T-cell (primary cell): ENCODE data around the gene PPL. TPM values are rescaled to one million over a fixed set of nuclear protein-coding genes. Genes with fewer than 3 reads are reported as not detected.

Experiments
- ATAC-seq, 4 experiments: fragments of 200-7000 bp in 3 of 4; fragments of 150-1000 bp in 1 of 4; cut with Tn5 transposase; replicated peaks in 1 of 4; 1 replicate in 3 of 4; 2 replicates in 1 of 4; pipeline ENCODE4 v1.10.0; 2021; ENCODE audit warnings: moderate library complexity in 3 of 4, mild to moderate bottlenecking in 2 of 4, moderate number of reproducible peaks in 1 of 4
- CTCF ChIA-PET, 2 donors: fragments of 300-600 bp; sonication (Branson Sonifier 250); formaldehyde crosslinking; loops; one replicate each; lab custom pipeline; 2022; ENCODE audit warnings: antibody characterized with exemption in 2 of 2; lab: Charles Lee
- POLR2A ChIA-PET, 2 donors: fragments of 300-600 bp; sonication (Branson Sonifier 250); formaldehyde crosslinking; loops; one replicate each; lab custom pipeline; 2022; ENCODE audit warnings: antibody characterized with exemption in 2 of 2; lab: Charles Lee
- DNase-seq, 35 experiments: peaks; one replicate each; pipeline versions ENCODE4 v3.0.0 to v3.0.0-alpha.2; 2013 to 2023
- H3K27ac ChIP-seq: one replicate; pipeline ENCODE4 v1.5.1; 2013; ENCODE audit warnings: low read length
- H3K27me3 ChIP-seq, 2 experiments: replicated peaks in 1 of 2; 1 replicate in 1 of 2; 2 replicates in 1 of 2; pipeline versions ENCODE4 v1.6.1 to v1.7.0; 2013; ENCODE audit warnings: low read length in 1 of 2, mixed read lengths in 1 of 2; ENCODE audit not compliant: control insufficient read depth in 2 of 2, insufficient read depth in 2 of 2; ENCODE audit errors: extremely low read depth in 1 of 2
- H3K36me3 ChIP-seq, 2 donors: 1 replicate in 1 of 2; 2 replicates in 1 of 2; pipeline versions ENCODE4 v1.6.1 to v1.7.0; 2013; ENCODE audit warnings: low read length in 1 of 2; ENCODE audit not compliant: control insufficient read depth in 2 of 2, insufficient read depth in 1 of 2; ENCODE audit errors: extremely low read depth in 1 of 2
- H3K4me1 ChIP-seq, 2 experiments: 1 replicate in 1 of 2; 2 replicates in 1 of 2; pipeline versions ENCODE4 v1.6.1 to v1.7.0; 2013; ENCODE audit warnings: low read length in 2 of 2, mixed read lengths in 1 of 2; ENCODE audit not compliant: insufficient read depth in 2 of 2, control insufficient read depth in 1 of 2; ENCODE audit errors: extremely low read depth in 1 of 2
- H3K4me3 ChIP-seq, 2 donors: 1 replicate in 1 of 2; 2 replicates in 1 of 2; pipeline versions ENCODE4 v1.5.1 to v1.7.0; 2013; ENCODE audit warnings: mild to moderate bottlenecking in 2 of 2, low read length in 1 of 2, moderate library complexity in 1 of 2; ENCODE audit not compliant: control insufficient read depth in 1 of 2; ENCODE audit errors: extremely low read depth in 1 of 2
- H3K9me3 ChIP-seq: 2 replicates; pipeline ENCODE4 v1.7.0; 2013
- H3K27ac Mint-ChIP-seq, 2 donors: one replicate each; pipeline ENCODE4 v1.8.0; 2020 to 2021; ENCODE audit warnings: mild to moderate bottlenecking in 2 of 2, mixed read lengths in 2 of 2
- H3K27me3 Mint-ChIP-seq, 2 donors: one replicate each; pipeline ENCODE4 v1.8.0; 2021 to 2022; ENCODE audit warnings: mixed read lengths in 2 of 2
- H3K36me3 Mint-ChIP-seq: one replicate; pipeline ENCODE4 v1.8.0; 2021; ENCODE audit warnings: mixed read lengths
- H3K4me1 Mint-ChIP-seq, 3 donors: one replicate each; pipeline ENCODE4 v1.8.0; 2020 to 2022; ENCODE audit warnings: mixed read lengths in 3 of 3, mild to moderate bottlenecking in 1 of 3
- H3K4me3 Mint-ChIP-seq, 3 donors: one replicate each; pipeline ENCODE4 v1.8.0; 2020 to 2022; ENCODE audit warnings: mild to moderate bottlenecking in 3 of 3, mixed read lengths in 3 of 3, moderate library complexity in 3 of 3
- H3K9me3 Mint-ChIP-seq, 3 donors: one replicate each; pipeline ENCODE4 v1.8.0; 2020 to 2022; ENCODE audit warnings: mixed read lengths in 3 of 3
- WGBS: methylation state at CpG from one replicate; pipeline ENCODE4 v1.1.5; 2013; ENCODE audit warnings: missing lambda C conversion rate; ENCODE audit not compliant: insufficient coverage; 5-methylcytosine and 5-hydroxymethylcytosine counted together
- total RNA-seq, 35 experiments: library from RNA in 6 of 35; stranded (reverse) in 6 of 35; fragments of 120-200 nt in 1 of 35; gene quantifications; one replicate each; pipeline versions ENCODE4 v1.2.1 to v1.2.4 and lab custom pipeline; 2013 to 2026

PPL gene
- total RNA-seq, 5 donors from 2014 or later (not counting 1 experiment from before 2014, with no cell fraction given): 0.10 to 0.32 (median 0.12) TPM; not detected in 2

DNA sequence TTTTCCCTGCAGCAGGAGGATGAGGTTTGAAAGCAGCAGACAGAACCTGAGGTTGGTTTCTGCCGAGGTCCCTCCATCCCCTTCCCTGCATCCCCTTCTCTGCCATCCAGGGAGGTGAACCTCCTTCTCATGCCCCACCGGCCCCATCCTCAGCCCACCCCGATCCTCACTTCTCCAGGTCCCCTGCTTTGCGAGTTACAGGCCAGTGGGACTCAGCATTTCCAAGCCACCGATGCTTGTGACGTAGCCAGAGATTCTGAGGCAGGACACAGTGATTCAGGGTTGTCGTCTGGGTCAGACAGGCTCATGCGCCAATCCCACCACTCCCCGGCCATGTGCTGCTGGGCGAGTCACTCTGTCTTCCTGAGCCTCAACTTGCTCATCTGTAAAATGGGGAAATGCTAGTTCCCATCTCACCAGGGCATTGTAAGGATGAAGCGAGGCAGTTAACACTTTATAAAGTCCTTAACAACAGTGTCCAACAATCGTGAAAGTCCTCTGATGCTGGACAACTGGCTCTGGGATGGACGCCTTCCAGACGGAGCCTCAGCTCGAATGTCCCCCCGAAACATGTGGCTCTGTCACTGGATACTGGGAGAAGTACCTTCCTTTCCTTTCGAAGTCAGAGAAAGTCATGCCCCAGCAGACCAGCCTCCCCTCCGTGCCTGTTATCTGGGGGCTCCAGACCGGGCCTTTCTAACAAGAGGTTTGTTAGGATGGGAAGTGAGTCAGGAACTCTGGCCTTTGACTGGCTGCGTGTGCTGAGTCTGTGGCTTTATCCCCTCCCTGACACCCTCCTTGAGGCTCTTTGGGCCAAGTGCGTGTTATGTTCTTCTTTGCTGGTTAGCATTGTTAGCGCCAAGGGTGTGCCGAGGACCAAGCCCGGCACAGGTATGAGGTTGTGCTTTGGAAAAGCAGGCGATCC is 43.0 kb upstream of the PPL start:
- Mint-ChIP-seq H3K27ac (no peak overlapping the region), H3K9me3 (peaks cover 0 to 5% (median 0%) of the 10 kb centered on the region in 3 donors), H3K4me1 (no peaks in the 10 kb centered on the region), H3K36me3 (no peaks in the 10 kb centered on the region), H3K4me3 (no peak overlapping the region), H3K27me3 (peaks cover 8 to 17% of the 10 kb centered on the region in 2 donors)
- ATAC-seq (no peak), DNase-seq (no peak)
- Histone ChIP-seq H3K4me1 (no peaks in the 10 kb centered on the region), H3K27ac (no peak overlapping the region), H3K27me3 (peaks cover 0 to 30% of the 10 kb centered on the region in 2 experiments), H3K9me3 (no peaks in the 10 kb centered on the region), H3K4me3 (no peak overlapping the region), H3K36me3 (no peaks in the 10 kb centered on the region)
- CTCF ChIA-PET: no interaction called here
- 66% methylated on average over 14 of the region's 25 CpGs for WGBS
- POLR2A ChIA-PET: no interaction called here

DNA sequence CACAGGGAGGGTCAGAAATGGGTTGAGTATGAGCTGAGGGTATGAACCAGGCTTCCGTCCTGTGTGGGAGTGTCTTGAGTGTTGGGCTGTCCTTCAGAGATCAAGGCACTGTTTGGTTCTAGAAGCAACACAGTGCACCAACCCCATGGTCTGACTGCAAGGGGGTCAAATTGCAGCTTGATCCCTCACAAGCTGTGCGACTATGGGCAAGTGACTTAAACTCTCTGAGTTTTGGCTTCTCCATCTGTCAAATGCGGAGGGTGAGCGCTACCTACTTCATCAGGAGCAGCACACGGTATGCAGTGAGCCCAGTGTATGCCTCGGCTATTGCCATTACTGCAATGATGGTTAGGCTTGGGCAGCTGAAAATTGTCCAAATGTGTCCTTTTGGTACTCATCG is 42.2 kb upstream of the PPL start:
- no peaks in the 10 kb centered on the region for H3K36me3 ChIP-seq
- no peaks in the 10 kb centered on the region for H3K4me1 Mint-ChIP-seq
- no peak for ATAC-seq
- ChIA-PET POLR2A (no interaction called here), CTCF (no interaction called here)
- peaks cover 7 to 17% of the 10 kb centered on the region in 2 donors for H3K27me3 Mint-ChIP-seq
- no peaks in the 10 kb centered on the region for H3K9me3 ChIP-seq
- no peak overlapping the region for H3K4me3 Mint-ChIP-seq
- DNase-seq: no peak
- peaks cover 0 to 30% of the 10 kb centered on the region in 2 experiments for H3K27me3 ChIP-seq
- no peaks in the 10 kb centered on the region for H3K4me1 ChIP-seq
- WGBS: 79% methylated on average over 7 of the region's 7 CpGs
- H3K4me3 ChIP-seq: no peak overlapping the region
- no peak overlapping the region for H3K27ac ChIP-seq
- H3K27ac Mint-ChIP-seq: no peak overlapping the region
- H3K36me3 Mint-ChIP-seq: no peaks in the 10 kb centered on the region
- peaks cover 0 to 5% (median 0%) of the 10 kb centered on the region in 3 donors for H3K9me3 Mint-ChIP-seq

DNA sequence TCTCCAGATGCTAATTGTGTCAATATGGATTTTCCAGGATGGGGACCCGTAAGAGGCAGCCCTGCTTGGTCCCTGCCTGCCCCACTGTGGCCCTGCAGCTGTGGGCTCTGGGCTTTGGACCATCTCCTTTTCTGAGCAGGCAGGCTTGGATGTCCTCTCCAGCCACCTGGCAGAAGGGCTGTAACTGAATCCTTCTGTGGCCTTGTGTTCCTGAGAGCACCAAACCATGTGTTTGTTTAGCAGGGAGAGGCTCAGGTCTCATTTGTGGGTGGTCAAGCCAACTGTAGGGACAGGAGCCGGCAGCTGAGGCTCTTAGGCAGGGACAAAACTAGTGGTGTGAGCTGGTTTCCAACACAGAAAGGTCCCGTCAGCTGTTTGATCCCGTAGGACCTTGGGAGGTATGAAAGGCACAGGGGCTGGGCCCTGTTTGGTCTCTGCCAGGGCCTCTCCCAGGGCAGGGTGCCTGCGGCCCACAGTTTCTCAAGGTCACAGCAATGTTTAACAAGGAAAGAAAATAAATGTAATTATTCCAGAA is 39.7 kb upstream of the PPL start:
- Histone ChIP-seq H3K4me1 (no peaks in the 10 kb centered on the region), H3K4me3 (no peak overlapping the region), H3K36me3 (no peaks in the 10 kb centered on the region), H3K27me3 (peaks cover 0 to 24% of the 10 kb centered on the region in 2 experiments), H3K27ac (no peak overlapping the region), H3K9me3 (no peaks in the 10 kb centered on the region)
- ATAC-seq: no peak
- DNase-seq: no peak
- H3K27ac Mint-ChIP-seq: no peak overlapping the region
- H3K36me3 Mint-ChIP-seq: no peaks in the 10 kb centered on the region
- CTCF ChIA-PET: no interaction called here
- H3K9me3 Mint-ChIP-seq: peaks cover 0 to 6% (median 5%) of the 10 kb centered on the region in 3 donors
- peaks cover 15 to 23% of the 10 kb centered on the region in 2 donors for H3K27me3 Mint-ChIP-seq
- no peaks in the 10 kb centered on the region for H3K4me1 Mint-ChIP-seq
- POLR2A ChIA-PET: interaction anchor here in 1 of 2 donors (0.6 kb wide), 1 partner anchor 268 kb away, joined by 4 read pairs; no protein-coding TSS in a partner anchor
- H3K4me3 Mint-ChIP-seq: no peak overlapping the region
- 92% methylated on average over 3 of the region's 5 CpGs for WGBS

DNA sequence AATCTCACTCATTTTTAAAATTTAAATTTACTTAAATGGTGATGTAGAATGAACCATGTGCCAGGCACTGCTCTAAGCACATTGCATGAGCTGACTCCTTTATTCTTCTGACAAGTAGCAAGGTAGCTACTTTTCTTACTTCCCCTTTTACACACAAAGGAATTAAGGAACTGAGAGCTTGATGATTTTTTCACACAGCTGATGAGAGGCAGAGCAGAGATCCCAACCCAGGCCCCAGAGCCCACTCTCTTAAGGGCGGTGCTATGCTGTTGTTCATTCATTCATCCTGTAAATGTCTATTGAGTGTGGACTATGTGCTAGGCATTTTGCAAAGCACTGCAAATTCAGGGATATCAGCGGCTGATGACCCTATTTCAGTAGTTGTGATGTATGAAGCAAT is 39.1 kb upstream of the PPL start:
- no peaks in the 10 kb centered on the region for H3K9me3 ChIP-seq
- WGBS: 67% methylated on average over 1 of the region's 2 CpGs
- ATAC-seq: no peak
- no peak overlapping the region for H3K4me3 Mint-ChIP-seq
- peaks cover 0 to 6% (median 5%) of the 10 kb centered on the region in 3 donors for H3K9me3 Mint-ChIP-seq
- H3K4me1 Mint-ChIP-seq: no peaks in the 10 kb centered on the region
- H3K27ac Mint-ChIP-seq: no peak overlapping the region
- no peaks in the 10 kb centered on the region for H3K36me3 ChIP-seq
- H3K27me3 Mint-ChIP-seq: peaks cover 13 to 25% of the 10 kb centered on the region in 2 donors
- peaks cover 0 to 19% of the 10 kb centered on the region in 2 experiments for H3K27me3 ChIP-seq
- DNase-seq: no peak
- no peak overlapping the region for H3K27ac ChIP-seq
- H3K4me1 ChIP-seq: no peaks in the 10 kb centered on the region
- no peaks in the 10 kb centered on the region for H3K36me3 Mint-ChIP-seq
- no peak overlapping the region for H3K4me3 ChIP-seq
- ChIA-PET CTCF (no interaction called here), POLR2A (no interaction called here)

DNA sequence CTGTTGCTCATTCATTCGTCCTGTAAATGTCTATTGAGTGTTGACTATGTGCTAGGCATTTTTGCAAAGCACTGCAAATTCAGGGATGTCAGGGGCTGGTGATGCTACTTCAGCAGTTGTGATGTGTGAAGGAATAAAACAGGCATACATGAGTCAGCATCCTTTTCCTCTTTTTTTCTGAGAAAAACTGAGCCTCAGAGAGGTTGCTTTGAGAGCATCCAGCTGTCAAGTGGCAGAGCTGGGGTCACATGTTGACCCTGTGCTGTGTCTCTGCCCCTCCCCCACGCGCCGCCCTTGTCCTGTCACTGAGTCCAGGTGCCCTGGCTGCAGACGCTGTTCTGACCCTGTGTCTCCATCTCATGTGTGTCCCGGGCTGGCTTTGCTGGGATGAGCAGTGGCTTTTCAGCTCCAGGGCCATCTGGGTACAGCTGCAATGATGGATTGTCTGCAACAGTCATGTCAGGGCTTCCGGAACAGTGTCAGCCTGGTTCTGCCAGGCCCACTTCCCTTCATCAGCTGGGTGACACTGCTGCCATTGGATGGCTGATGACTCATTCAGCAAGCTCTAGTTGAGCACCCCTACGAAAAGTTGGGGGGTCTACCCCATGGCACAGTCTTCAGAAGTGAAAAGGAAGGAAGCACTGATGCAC is 36.1 kb upstream of the PPL start:
- Mint-ChIP-seq H3K4me3 (no peak overlapping the region), H3K9me3 (peaks cover 0 to 6% (median 5%) of the 10 kb centered on the region in 3 donors), H3K4me1 (no peaks in the 10 kb centered on the region), H3K27ac (no peak overlapping the region), H3K36me3 (no peaks in the 10 kb centered on the region), H3K27me3 (peaks cover 13 to 19% of the 10 kb centered on the region in 2 donors)
- DNase-seq (no peak), ATAC-seq (no peak)
- H3K4me3 ChIP-seq: no peak overlapping the region
- ChIA-PET POLR2A (no interaction called here), CTCF (no interaction called here)
- no peak overlapping the region for H3K27ac ChIP-seq
- no peaks in the 10 kb centered on the region for H3K4me1 ChIP-seq
- peaks cover 0 to 16% of the 10 kb centered on the region in 2 experiments for H3K27me3 ChIP-seq
- H3K9me3 ChIP-seq: no peaks in the 10 kb centered on the region
- 42% methylated on average over 7 of the region's 8 CpGs for WGBS
- H3K36me3 ChIP-seq: no peaks in the 10 kb centered on the region

DNA sequence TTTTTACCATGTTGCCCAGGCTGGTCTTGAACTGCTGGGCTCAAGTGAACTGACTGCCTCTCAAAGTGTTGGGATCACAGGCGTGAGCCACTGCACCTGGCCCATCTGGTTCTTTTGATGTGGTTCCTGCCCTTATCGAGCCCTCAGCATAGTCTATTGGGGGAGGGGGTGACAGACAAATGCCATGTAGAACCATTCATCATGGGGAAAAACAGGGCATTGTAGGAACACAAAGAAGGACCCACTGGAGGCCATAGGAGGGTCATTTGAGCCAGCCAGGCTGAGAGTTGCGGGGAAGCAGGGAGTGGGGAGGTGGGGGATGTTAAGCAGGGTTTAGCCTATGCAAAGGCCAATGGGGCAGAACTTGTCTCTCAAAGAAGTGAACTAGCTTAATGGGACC is 33.1 kb upstream of the PPL start:
- ATAC-seq: no peak
- Histone ChIP-seq H3K9me3 (no peaks in the 10 kb centered on the region), H3K36me3 (no peaks in the 10 kb centered on the region), H3K4me3 (no peak overlapping the region), H3K27me3 (peaks cover 0 to 19% of the 10 kb centered on the region in 2 experiments), H3K4me1 (no peaks in the 10 kb centered on the region), H3K27ac (no peak overlapping the region)
- Mint-ChIP-seq H3K36me3 (no peaks in the 10 kb centered on the region), H3K27ac (no peak overlapping the region), H3K9me3 (peaks cover 0 to 6% (median 0%) of the 10 kb centered on the region in 3 donors), H3K4me1 (no peaks in the 10 kb centered on the region), H3K27me3 (peaks cover 13 to 14% of the 10 kb centered on the region in 2 donors), H3K4me3 (no peak overlapping the region)
- no peak for DNase-seq
- POLR2A ChIA-PET: no interaction called here
- 22% methylated on average over 2 of the region's 3 CpGs for WGBS
- CTCF ChIA-PET: no interaction called here
